Tibial nerve (tissue), 4 donors: ENCODE data around the gene SH3BP4. TPM values are rescaled to one million over a fixed set of nuclear protein-coding genes. Genes with fewer than 3 reads are reported as not detected.

Experiments used
- DNase-seq, 2 donors: peaks; one replicate each; pipeline ENCODE4 v3.0.0-alpha.2; 2019; ENCODE audit warnings: low spot score in 2 of 2
- H3K27ac ChIP-seq, 4 donors: fragments of 200-600 bp; sonication (generic) in 3 of 4; one replicate each; pipeline ENCODE4 v1.5.1; 2017 to 2019; ENCODE audit warnings: mild to moderate bottlenecking in 1 of 4
- H3K27me3 ChIP-seq, 2 donors: fragments of 200-600 bp; sonication (generic) in 1 of 2; one replicate each; pipeline versions ENCODE4 v1.5.1 to v1.6.0; 2017 to 2019
- H3K36me3 ChIP-seq, 3 donors: fragments of 200-600 bp; sonication (generic); one replicate each; pipeline ENCODE4 v1.5.1; 2018 to 2019
- H3K4me1 ChIP-seq, 4 donors: fragments of 200-600 bp; sonication (generic) in 3 of 4; one replicate each; pipeline ENCODE4 v1.5.1; 2017 to 2019
- H3K4me3 ChIP-seq, 4 donors: fragments of 200-600 bp; sonication (generic) in 3 of 4; one replicate each; pipeline ENCODE4 v1.5.1; 2017 to 2019; ENCODE audit warnings: mild to moderate bottlenecking in 1 of 4, moderate library complexity in 1 of 4
- H3K9me3 ChIP-seq, 4 donors: fragments of 200-600 bp; sonication (generic) in 3 of 4; one replicate each; pipeline ENCODE4 v1.5.1; 2017 to 2019
- EP300 ChIP-seq, 2 donors: sonication (generic); formaldehyde crosslinking; IDR thresholded peaks; one replicate each; pipeline ENCODE4 v1.6.1; 2017; ENCODE audit warnings: antibody characterized with exemption in 2 of 2, mild to moderate bottlenecking in 1 of 2
- POLR2A ChIP-seq, 2 donors: fragments of 450-650 bp; IDR thresholded peaks; one replicate each; pipeline ENCODE4 v1.6.1; 2017; ENCODE audit warnings: antibody characterized with exemption in 2 of 2, mild to moderate bottlenecking in 2 of 2, moderate library complexity in 2 of 2
- WGBS, 2 donors: methylation state at CpG; one replicate each; pipeline ENCODE4 v1.1.5; 2018; 5-methylcytosine and 5-hydroxymethylcytosine counted together
- total RNA-seq, 4 donors: library from RNA; depleted of rRNA; stranded (reverse); fragments of >200 nt; gene quantifications; one replicate each; pipeline ENCODE4 v1.1.0, GENCODE V29; 2016
- TF ChIP-seq, protein P1 (sequence below), 5 experiments: fragments of 200-600 bp in 3 of 5; fragments of 450-650 bp in 2 of 5; sonication (generic) in 3 of 5; IDR thresholded peaks; one replicate each; pipeline ENCODE4 v1.5.1; 2016 to 2019; ENCODE audit warnings: antibody characterized with exemption in 5 of 5, mild to moderate bottlenecking in 3 of 5, moderate library complexity in 2 of 5

Gene SH3BP4
- total RNA-seq, 4 donors from 2014 or later = 19.2 to 31.8 (median 24.3) TPM

DNA sequence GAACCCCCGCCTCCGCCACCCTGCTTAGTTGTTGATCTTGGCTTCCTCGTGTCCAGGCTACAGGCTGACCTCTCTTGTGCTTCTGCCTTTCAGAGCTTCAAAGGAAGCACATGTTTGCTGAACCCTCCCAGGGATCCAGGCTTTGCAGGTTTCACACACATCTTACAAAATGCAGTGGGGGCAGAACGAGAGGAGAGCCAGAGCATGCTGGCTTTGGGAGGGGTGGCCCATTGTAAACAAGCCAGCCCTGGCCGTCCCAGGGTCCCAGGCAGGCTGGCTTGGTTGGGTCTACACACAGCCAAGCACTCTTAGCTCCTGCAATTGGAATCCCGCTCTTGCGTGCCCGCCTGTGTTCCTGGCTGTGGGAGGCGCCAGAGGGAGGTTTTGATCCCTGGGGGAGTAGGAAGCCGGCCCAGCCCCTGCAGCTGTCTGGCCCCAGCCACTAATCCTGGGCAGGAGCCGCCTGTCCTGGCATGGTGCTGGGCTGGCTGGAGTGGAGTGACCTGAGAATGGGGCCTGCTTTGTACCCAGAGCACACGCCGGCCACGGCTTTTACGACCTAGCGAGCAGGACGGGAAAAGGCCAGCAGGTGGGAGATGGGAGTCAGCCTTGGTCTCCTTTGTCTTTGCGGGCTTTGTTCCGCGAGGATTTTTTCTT lies 53.9 kb downstream of the SH3BP4 start:
- H3K4me1 ChIP-seq = peaks cover 0 to 10% (median 0%) of the 10 kb centered on the region in 4 donors
- no peak for DNase-seq
- 45 to 52% methylated on average over 20 of the region's 20 CpGs for WGBS, 2 donors

DNA sequence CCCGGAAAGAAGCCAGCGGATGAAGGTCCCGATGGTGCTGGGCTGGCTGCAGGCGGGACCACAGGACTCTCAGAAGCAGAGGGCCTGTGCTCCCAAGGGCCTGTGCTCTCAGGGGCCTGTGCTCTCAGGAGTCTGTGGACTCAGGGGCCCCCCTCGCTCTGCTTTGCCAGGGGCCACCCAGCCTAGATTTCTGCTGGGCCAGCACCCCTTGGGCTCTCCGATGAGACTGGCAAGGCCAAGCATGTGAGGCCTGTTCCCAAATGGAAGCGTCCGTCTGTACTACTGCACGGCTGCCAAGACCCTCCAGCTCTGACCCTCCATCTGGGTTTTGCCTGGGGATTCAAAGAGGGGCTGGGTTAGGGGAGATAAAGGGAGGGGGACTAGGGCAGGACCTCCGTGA lies 54.6 kb downstream of the SH3BP4 start:
- TF ChIP-seq, protein P1, sequence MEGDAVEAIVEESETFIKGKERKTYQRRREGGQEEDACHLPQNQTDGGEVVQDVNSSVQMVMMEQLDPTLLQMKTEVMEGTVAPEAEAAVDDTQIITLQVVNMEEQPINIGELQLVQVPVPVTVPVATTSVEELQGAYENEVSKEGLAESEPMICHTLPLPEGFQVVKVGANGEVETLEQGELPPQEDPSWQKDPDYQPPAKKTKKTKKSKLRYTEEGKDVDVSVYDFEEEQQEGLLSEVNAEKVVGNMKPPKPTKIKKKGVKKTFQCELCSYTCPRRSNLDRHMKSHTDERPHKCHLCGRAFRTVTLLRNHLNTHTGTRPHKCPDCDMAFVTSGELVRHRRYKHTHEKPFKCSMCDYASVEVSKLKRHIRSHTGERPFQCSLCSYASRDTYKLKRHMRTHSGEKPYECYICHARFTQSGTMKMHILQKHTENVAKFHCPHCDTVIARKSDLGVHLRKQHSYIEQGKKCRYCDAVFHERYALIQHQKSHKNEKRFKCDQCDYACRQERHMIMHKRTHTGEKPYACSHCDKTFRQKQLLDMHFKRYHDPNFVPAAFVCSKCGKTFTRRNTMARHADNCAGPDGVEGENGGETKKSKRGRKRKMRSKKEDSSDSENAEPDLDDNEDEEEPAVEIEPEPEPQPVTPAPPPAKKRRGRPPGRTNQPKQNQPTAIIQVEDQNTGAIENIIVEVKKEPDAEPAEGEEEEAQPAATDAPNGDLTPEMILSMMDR (IDR thresholded peaks at IDR 0.05) = no peak
- TF ChIP-seq POLR2A (IDR thresholded peaks at IDR 0.05) = no peak
- no peak for TF ChIP-seq EP300 (IDR thresholded peaks at IDR 0.05)

More for the DNA sequence above, 53.9 kb downstream of the SH3BP4 start:
- no peak overlapping the region for H3K4me3 ChIP-seq
- H3K27me3 ChIP-seq = no peaks in the 10 kb centered on the region
- no peaks in the 10 kb centered on the region for H3K36me3 ChIP-seq
- H3K9me3 ChIP-seq = no peaks in the 10 kb centered on the region
- TF ChIP-seq, protein P1 (IDR thresholded peaks at IDR 0.05) = no peak
- TF ChIP-seq POLR2A (IDR thresholded peaks at IDR 0.05) (no peak), EP300 (IDR thresholded peaks at IDR 0.05) (no peak)
- no peak overlapping the region for H3K27ac ChIP-seq

GRCh38 chr2:235006986-235007385 lies 55.2 kb downstream of the SH3BP4 start:
- DNase-seq = no peak
- TF ChIP-seq, protein P1 (IDR thresholded peaks at IDR 0.05) = no peak
- TF ChIP-seq EP300 (IDR thresholded peaks at IDR 0.05) (no peak), POLR2A (IDR thresholded peaks at IDR 0.05) (no peak)
- no peaks in the 10 kb centered on the region for H3K36me3 ChIP-seq
- H3K4me1 ChIP-seq = peaks cover 0 to 10% (median 0%) of the 10 kb centered on the region in 4 donors
- no peak overlapping the region for H3K4me3 ChIP-seq
- H3K27ac ChIP-seq = no peak overlapping the region
- no peaks in the 10 kb centered on the region for H3K27me3 ChIP-seq
- 80 to 86% methylated on average over 6 of the region's 6 CpGs for whole genome bisulfite sequencing, 2 donors
- H3K9me3 ChIP-seq = no peaks in the 10 kb centered on the region

More for the DNA sequence above, 54.6 kb downstream of the SH3BP4 start:
- Histone ChIP-seq H3K9me3 (no peaks in the 10 kb centered on the region), H3K4me3 (no peak overlapping the region), H3K27me3 (no peaks in the 10 kb centered on the region), H3K27ac (no peak overlapping the region), H3K4me1 (peaks cover 0 to 10% (median 0%) of the 10 kb centered on the region in 4 donors), H3K36me3 (no peaks in the 10 kb centered on the region)
- no peak for DNase-seq
- WGBS, 2 donors = 75 to 89% methylated on average over 10 of the region's 10 CpGs

- Histone ChIP-seq H3K36me3 (no peaks in the 10 kb centered on the region), H3K9me3 (no peaks in the 10 kb centered on the region), H3K27me3 (no peaks in the 10 kb centered on the region), H3K27ac (no peak overlapping the region), H3K4me1 (peaks cover 0 to 10% (median 0%) of the 10 kb centered on the region in 4 donors), H3K4me3 (no peak overlapping the region)
- 90% methylated on average over 25 of the region's 25 CpGs for WGBS, 2 donors
- DNase-seq = no peak
- TF ChIP-seq EP300 (IDR thresholded peaks at IDR 0.05) = no peak
These were observed 56.0 kb downstream of the SH3BP4 start for GRCh38 chr2:235007664-235008457.

GRCh38 chr2:235008584-235009044 lies 56.8 kb downstream of the SH3BP4 start:
- TF ChIP-seq POLR2A (IDR thresholded peaks at IDR 0.05) (no peak), EP300 (IDR thresholded peaks at IDR 0.05) (no peak)
- TF ChIP-seq, protein P1 (IDR thresholded peaks at IDR 0.05) = no peak
- WGBS, 2 donors = 78 to 83% methylated on average over 6 of the region's 6 CpGs
- Histone ChIP-seq H3K4me1 (peaks cover 0 to 10% (median 0%) of the 10 kb centered on the region in 4 donors), H3K27me3 (no peaks in the 10 kb centered on the region), H3K9me3 (no peaks in the 10 kb centered on the region), H3K4me3 (no peak overlapping the region), H3K36me3 (no peaks in the 10 kb centered on the region), H3K27ac (no peak overlapping the region)
- DNase-seq = no peak
